Neural cell (in vitro differentiated cells): ENCODE measurements around the gene MYO5A. TPM values are rescaled to one million over a fixed set of nuclear protein-coding genes. Genes with fewer than 3 reads are reported as not detected.

Experiments used
- H2AFZ ChIP-seq: fragments of 200-600, 300-800 bp; sonication (generic), shearing (Covaris generic); 2 replicates; pipeline ENCODE4 v1.6.0; 2014; ENCODE audit warnings: low read depth, mild to moderate bottlenecking, antibody characterized with exemption, low read length, moderate library complexity
- H3F3A ChIP-seq: fragments of 200-600 bp; shearing (Covaris generic); 2 replicates; pipeline ENCODE4 v1.6.1; 2016; ENCODE audit warnings: mild to moderate bottlenecking, moderate library complexity, mixed read lengths, antibody characterized with exemption, low read length; ENCODE audit not compliant: insufficient read depth, poor library complexity, severe bottlenecking
- H3K27ac ChIP-seq: fragments of 200-600, 300-800 bp; sonication (generic), shearing (Covaris generic); 2 replicates; pipeline ENCODE4 v1.5.1; 2014; ENCODE audit warnings: mild to moderate bottlenecking, low read length, moderate library complexity
- H3K27me3 ChIP-seq: fragments of 300-800, 200-600 bp; sonication (generic), shearing (Covaris generic); 2 replicates; pipeline ENCODE4 v1.6.0; 2014; ENCODE audit warnings: mild to moderate bottlenecking, low read depth, low read length, moderate library complexity; ENCODE audit not compliant: insufficient read depth
- H3K36me3 ChIP-seq: fragments of 300-800, 200-600 bp; sonication (generic), shearing (Covaris generic); 2 replicates; pipeline ENCODE4 v1.5.1; 2014; ENCODE audit warnings: mild to moderate bottlenecking, antibody characterized with exemption, low read length, moderate library complexity; ENCODE audit not compliant: insufficient read depth
- H3K4me2 ChIP-seq: fragments of 300-800, 200-600 bp; sonication (generic), shearing (Covaris generic); 2 replicates; pipeline ENCODE4 v1.6.0; 2014; ENCODE audit warnings: mild to moderate bottlenecking, low read length
- H3K4me3 ChIP-seq: fragments of 300-800, 200-600 bp; sonication (generic), shearing (Covaris generic); 2 replicates; pipeline ENCODE4 v1.5.1; 2014; ENCODE audit warnings: mild to moderate bottlenecking, low read length, moderate library complexity
- H3K79me2 ChIP-seq: fragments of 200-600 bp; shearing (Covaris generic); replicated peaks from 2 replicates; pipeline ENCODE4 v1.6.0; 2014; ENCODE audit warnings: mild to moderate bottlenecking, low read length, moderate library complexity; ENCODE audit not compliant: insufficient read depth
- H3K9ac ChIP-seq: fragments of 300-800, 200-600 bp; sonication (generic), shearing (Covaris generic); 2 replicates; pipeline ENCODE4 v1.6.1; 2016; ENCODE audit warnings: mild to moderate bottlenecking, low read length, mixed read lengths
- H3K9me2 ChIP-seq: fragments of 200-600 bp; shearing (Covaris generic); 2 replicates; pipeline ENCODE4 v1.6.1; 2016; ENCODE audit warnings: mild to moderate bottlenecking, low read length, mixed read lengths; ENCODE audit not compliant: insufficient read depth
- H3K9me3 ChIP-seq: fragments of 200-600, 300-800 bp; sonication (generic), shearing (Covaris generic); 2 replicates; pipeline ENCODE4 v1.6.1; 2016; ENCODE audit warnings: mild to moderate bottlenecking, mixed run types, low read length, moderate library complexity, mixed read lengths
- H4K20me1 ChIP-seq: fragments of 200-600 bp; shearing (Covaris generic); 2 replicates; pipeline ENCODE4 v1.6.1; 2016; ENCODE audit warnings: mild to moderate bottlenecking, mixed run types; ENCODE audit not compliant: insufficient read depth
- CTCF ChIP-seq: fragments of 450-650 bp; IDR thresholded peaks from 2 replicates; pipeline ENCODE4 v1.5.1; 2014; ENCODE audit warnings: antibody characterized with exemption, mild to moderate bottlenecking, moderate library complexity; ENCODE audit not compliant: poor library complexity, severe bottlenecking
- EP300 ChIP-seq: fragments of 450-650 bp; conservative IDR thresholded peaks from 2 replicates; pipeline ENCODE4 v1.6.1; 2014; ENCODE audit warnings: antibody characterized with exemption, mild to moderate bottlenecking, moderate library complexity; ENCODE audit not compliant: poor library complexity, severe bottlenecking
- EZH2 ChIP-seq: fragments of 200-600, 300-800 bp; shearing (Covaris generic), sonication (generic); IDR thresholded peaks from 2 replicates; pipeline ENCODE4 v1.6.1; 2014; ENCODE audit warnings: antibody characterized with exemption, low read length, borderline replicate concordance, mild to moderate bottlenecking; ENCODE audit not compliant: insufficient read depth, poor library complexity, severe bottlenecking
- MXI1 ChIP-seq: fragments of 450-650 bp; conservative IDR thresholded peaks from 2 replicates; pipeline ENCODE4 v1.6.1; 2014; ENCODE audit warnings: antibody characterized with exemption, mild to moderate bottlenecking; ENCODE audit not compliant: poor library complexity, severe bottlenecking
- POLR2AphosphoS5 ChIP-seq: IDR thresholded peaks from 2 replicates; pipeline ENCODE4 v1.6.1; 2012
- RAD21 ChIP-seq: fragments of 450-650 bp; conservative IDR thresholded peaks from 2 replicates; pipeline ENCODE4 v1.6.1; 2014; ENCODE audit warnings: antibody characterized with exemption, mild to moderate bottlenecking, moderate library complexity
- REST ChIP-seq: IDR thresholded peaks from 2 replicates; pipeline ENCODE4 v1.6.1; 2012; ENCODE audit warnings: borderline replicate concordance
- SMC3 ChIP-seq: fragments of 450-650 bp; conservative IDR thresholded peaks from 2 replicates; pipeline ENCODE4 v1.6.1; 2014; ENCODE audit warnings: antibody characterized with exemption, mild to moderate bottlenecking, moderate library complexity; ENCODE audit not compliant: poor library complexity
- TAF1 ChIP-seq: IDR thresholded peaks from 2 replicates; pipeline ENCODE4 v1.6.1; 2012; ENCODE audit warnings: low read depth
- polyA plus RNA-seq: library from polyadenylated mRNA; depleted of rRNA; stranded (reverse); fragments of >200 nt; gene quantifications from 2 replicates; pipeline ENCODE4 v1.2.3, GENCODE V29; 2014

The MYO5A gene
- polyA plus RNA-seq, 1 donor from 2014 or later: 43.8 TPM

GRCh38 chr15:52288986-52289385 is 239.7 kb downstream of the MYO5A start:
- Histone ChIP-seq H3K27ac (no peak overlapping the region), H3K9me2 (no peaks in the 10 kb centered on the region), H3K79me2 (no peaks in the 10 kb centered on the region), H3K27me3 (no peaks in the 10 kb centered on the region), H3K9ac (no peak overlapping the region), H3K4me3 (no peak overlapping the region), H3K36me3 (no peaks in the 10 kb centered on the region), H2AFZ (no peak overlapping the region), H4K20me1 (no peaks in the 10 kb centered on the region), H3K9me3 (no peaks in the 10 kb centered on the region), H3K4me2 (no peak overlapping the region), H3F3A (no peaks in the 10 kb centered on the region)
- TF ChIP-seq RAD21: no peak
- no peak for TF ChIP-seq CTCF
- no peak for TF ChIP-seq POLR2AphosphoS5

GRCh38 chr15:52288051-52288942 is 240.4 kb downstream of the MYO5A start:
- H3K27ac ChIP-seq: no peak overlapping the region
- no peaks in the 10 kb centered on the region for H3K9me3 ChIP-seq
- no peak overlapping the region for H2AFZ ChIP-seq

More at GRCh38 chr15:52288051-52288942, 240.4 kb downstream of the MYO5A start:
- no peak overlapping the region for H3K4me3 ChIP-seq
- TF ChIP-seq SMC3: no peak
- no peak for TF ChIP-seq MXI1
- TF ChIP-seq EP300: no peak
- no peak for TF ChIP-seq TAF1
- no peak for TF ChIP-seq EZH2
- no peak for TF ChIP-seq CTCF
- TF ChIP-seq REST: no peak
- TF ChIP-seq POLR2AphosphoS5: no peak
- H3K36me3 ChIP-seq: no peaks in the 10 kb centered on the region
- H3K9ac ChIP-seq: no peak overlapping the region
- no peak overlapping the region for H3K4me2 ChIP-seq
- no peaks in the 10 kb centered on the region for H3K79me2 ChIP-seq
- no peaks in the 10 kb centered on the region for H3F3A ChIP-seq
- no peaks in the 10 kb centered on the region for H3K9me2 ChIP-seq
- no peaks in the 10 kb centered on the region for H4K20me1 ChIP-seq
- H3K27me3 ChIP-seq: no peaks in the 10 kb centered on the region
